GM21529 (cell line): ENCODE results near the gene CARNS1.

Experiments used
- ATAC-seq: cut with Tn5 transposase; IDR thresholded peaks from one replicate; pipeline ENCODE4 v1.9.1; 2021; ENCODE audit not compliant: unreplicated experiment

The CARNS1 gene

DNA sequence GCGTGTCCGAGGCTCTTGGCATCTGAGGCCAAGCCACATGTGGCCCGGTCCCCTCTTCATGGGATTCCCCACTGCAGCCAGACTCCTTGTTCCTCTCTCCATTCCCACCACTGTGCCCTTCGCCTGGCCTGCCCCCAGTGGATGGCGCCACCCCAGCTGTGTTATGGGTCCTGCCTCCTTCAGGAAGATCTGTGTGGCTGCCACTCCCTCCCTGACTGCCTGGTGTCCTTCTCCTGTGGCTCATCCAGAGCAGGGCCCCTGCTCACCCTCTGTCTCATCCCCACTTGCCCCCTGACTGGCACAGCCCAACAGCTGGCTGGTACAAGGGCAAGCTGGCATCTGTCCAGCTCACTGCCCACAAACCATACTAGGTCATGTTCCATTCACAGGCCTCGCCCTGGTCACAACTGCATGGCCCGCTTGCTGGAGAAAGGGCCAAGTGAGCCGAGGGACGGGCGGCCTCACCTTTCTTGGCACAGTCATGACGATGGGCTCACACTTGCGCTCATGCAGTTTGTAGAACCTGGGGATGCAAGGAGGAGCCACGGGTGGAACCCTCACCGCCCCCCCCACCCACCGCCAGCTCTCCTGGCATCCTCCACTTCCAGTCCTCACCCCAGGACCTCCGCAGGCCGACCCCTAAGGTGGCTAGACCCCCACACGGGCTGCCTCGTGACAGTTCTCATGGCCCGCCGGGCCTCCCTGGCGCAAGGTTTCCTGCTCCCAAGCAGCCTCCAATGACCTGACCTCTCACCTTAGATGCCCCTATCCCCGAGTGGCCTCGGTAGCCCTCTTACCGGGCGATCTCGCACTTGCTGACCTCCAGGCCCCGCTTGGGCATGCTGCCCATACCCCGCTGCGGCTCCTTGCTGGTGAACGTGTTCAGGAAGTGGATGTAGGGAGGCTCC is 24.1 kb downstream of the CARNS1 start:
- no peak for ATAC-seq

DNA sequence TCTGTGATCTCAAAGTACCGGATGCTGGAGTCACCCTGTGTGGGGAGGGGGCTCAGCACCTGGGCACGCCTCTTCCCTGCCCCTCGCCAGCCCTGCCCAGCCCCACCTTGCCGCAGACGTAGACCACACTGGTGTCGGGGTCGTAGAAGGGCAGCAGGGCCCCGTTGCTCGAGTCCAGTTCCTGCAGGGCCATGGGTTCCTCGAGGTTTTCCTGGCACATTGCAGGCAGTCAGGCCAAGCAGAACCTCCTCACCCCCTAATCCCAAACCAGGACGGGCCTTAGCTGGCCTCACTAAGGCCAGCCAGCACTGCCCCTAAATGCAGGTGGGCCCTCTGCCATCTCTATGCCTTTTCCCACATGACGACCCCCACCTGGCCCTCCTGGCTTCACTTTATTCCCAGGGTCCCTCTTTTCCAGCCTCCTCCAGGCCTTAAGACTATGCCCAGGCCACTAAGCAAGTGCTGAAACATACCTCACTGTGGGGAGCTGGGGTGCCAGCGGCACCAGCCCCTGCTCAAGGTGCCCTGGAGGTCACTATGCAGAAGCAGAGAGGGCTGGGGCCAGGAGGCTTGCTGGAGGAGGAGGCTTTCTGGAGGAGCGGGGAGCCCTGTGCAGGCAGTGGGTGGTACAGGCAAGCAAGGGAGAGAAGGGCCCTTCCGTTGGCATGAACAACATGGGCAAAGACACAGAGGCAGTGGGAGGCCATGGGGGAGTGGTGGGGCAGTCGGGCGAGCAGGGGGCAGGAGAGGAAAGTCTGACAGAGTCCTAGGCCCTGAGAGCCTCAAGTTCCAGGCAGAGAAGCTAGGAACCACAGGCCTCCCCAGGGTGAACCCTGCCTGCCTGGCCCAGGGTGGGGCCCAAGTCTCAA is 25.0 kb downstream of the CARNS1 start:
- ATAC-seq = no peak

DNA sequence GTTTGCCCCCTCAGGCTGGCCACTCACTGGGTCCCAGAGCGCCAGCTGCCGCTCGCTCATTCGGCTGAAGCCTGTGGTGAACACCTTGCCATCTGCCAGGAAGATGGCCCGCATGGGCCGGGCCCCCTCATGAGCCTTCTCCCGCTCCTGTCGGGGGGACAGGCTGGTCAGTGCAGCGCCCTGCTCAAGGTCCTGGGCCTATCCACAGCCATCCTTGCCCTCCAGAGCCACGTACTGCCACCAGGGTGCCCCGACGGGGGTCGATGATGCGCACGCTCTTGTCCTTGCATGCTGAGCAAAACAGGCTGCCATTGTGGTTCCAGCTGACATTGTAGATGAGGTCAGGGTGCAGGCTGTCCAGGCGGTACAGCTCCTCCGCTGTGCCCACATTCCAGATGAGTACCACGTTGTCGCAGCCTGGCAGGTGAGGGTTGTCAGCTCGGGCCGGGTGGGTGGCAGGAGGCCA is 25.7 kb downstream of the CARNS1 start:
- ATAC-seq = no peak

DNA sequence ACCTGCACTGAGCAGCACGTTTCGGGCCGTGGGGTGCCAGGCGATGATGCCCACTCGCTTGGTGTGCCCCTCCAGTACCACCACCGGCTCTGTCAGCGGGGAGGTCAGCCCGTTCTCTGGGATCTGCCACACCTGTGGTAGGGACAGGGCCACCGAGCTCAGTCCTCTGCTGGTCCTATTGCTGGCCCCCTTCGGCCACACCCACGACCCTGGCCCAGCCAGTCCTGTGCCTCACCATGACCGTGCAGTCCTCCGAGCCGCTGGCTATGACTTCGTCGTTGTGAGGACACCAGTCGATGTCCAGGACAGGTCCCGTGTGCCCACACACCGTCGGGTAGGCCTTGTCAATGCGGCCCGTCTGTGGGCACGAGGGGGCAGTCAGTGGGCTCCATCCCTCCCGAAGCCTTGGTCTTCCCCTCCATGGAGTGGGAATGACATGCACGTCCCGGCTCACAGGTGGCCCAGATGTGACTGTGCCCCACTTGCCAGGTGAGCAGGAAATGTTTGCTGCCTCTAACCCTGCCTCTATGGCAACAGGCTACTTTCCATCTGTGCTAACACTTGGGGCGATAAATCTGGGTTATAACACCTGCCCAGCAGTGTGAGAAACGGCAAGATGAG is 26.4 kb downstream of the CARNS1 start:
- ATAC-seq = no peak

DNA sequence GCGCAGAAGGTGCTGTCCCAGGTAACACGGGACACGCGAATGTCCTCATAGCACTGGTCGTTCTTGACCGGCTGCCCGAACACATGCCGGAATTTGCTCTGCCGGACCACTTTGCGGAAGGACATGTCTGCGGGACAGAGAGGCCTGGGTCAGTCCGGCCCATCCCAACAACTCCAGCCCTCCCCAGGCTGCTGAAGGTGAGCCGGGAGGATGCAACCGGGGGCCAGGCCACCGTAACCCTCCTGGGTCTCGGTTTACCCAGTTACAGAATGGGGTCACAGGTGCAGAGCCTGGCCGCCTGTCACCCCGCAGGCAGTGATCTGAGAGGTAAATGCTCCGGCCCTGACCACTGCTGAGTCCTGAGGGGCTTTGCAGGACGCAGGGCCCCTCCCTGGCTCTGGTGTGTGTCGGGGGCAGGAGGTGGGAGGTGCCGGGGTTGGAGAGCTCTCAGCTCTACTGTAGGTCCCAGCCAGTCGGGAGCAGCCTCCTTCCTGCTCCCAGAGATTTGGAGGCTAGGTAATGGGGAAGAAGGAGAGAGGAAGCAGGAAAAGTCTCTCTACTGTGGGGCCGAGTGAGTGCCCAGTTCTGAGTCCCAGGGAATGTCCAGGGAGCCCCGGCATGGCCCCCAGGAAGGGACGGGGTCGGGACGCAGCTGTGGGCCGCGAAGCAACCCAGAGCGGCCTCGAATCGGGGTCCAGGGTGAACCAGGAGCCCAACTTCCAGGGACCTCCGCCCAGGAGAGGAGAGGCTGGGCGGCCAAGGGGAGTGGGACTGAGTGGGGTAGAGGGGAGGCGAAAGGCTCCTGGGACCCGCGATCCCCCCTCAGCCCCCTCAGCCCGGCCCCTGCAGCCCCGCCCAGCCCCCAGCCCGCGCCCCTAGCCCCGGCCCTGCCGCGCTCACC is 27.3 kb downstream of the CARNS1 start:
- ATAC-seq = no peak

DNA sequence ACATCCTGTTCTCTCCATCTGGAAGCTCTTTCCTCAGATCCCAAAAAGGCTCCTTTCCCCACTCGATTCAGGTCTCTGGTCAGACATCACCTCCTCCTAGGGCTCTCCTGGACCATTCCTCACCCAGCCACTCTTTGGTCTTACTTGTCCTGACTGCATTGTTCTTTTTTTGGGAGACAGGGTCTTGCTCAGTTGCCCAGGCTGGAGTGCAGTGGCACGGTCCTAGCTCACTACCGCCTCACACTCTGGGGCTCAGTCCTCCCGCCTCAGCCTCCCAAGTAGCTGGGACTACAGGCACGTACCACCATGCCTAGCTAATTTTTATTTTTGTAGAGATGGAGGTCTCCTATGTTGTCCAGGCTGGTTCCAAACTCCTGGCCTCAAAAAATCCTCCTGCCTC is 30.0 kb downstream of the CARNS1 start:
- no peak for ATAC-seq

DNA sequence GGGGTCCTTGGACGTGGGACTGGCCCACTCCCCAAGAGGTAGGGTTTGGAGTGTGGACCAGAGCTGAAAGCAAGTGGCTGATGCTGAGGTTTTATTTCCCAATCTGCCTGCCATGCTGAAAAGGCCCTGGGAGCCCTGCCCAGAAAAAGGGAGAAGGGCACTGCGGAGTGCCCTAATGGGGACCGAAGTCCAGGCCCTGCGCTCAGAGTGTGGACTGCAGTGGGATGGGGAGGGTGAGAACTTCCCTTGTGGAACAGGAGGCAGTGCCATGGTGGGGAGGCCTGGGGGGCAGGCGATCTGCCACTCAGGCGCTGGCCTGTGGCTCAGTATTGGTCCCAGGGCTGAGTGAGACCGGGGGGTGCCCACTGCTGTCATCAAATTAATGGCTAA is 32.7 kb downstream of the CARNS1 start:
- no peak for ATAC-seq

DNA sequence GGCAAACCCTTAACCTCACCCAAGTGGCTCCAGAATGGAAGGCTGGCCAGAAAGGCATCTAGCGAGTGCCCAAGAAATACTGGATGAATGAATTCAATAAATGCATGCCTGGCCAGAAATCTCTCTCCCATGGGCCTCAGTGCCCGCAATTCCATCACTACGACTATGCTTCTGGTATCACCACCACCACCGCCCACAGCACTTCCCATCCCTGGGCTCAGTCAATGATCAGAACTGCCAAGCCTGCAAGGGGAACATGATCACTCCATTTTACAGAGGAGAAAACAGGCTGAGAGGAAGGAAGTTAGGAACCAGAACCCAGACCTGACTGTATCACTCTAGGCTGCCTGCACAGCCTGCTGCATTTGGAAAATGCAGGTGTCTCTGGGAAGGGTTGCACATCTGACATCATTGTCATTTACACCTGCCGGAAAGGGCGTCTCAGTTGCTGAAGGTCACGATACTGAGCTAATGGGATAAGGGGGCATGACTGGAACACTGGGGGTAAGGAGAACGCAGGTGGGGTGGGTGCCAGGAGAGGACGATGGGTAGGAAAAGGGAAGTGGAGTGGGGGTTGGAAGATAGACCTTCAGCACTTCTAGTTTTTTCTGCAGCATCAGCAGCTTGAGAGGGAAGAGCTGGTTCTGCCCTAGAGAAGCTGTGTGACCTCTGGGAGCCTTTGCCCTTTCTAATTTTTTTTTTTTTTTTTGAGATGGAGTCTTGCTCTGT is 33.8 kb downstream of the CARNS1 start:
- no peak for ATAC-seq

DNA sequence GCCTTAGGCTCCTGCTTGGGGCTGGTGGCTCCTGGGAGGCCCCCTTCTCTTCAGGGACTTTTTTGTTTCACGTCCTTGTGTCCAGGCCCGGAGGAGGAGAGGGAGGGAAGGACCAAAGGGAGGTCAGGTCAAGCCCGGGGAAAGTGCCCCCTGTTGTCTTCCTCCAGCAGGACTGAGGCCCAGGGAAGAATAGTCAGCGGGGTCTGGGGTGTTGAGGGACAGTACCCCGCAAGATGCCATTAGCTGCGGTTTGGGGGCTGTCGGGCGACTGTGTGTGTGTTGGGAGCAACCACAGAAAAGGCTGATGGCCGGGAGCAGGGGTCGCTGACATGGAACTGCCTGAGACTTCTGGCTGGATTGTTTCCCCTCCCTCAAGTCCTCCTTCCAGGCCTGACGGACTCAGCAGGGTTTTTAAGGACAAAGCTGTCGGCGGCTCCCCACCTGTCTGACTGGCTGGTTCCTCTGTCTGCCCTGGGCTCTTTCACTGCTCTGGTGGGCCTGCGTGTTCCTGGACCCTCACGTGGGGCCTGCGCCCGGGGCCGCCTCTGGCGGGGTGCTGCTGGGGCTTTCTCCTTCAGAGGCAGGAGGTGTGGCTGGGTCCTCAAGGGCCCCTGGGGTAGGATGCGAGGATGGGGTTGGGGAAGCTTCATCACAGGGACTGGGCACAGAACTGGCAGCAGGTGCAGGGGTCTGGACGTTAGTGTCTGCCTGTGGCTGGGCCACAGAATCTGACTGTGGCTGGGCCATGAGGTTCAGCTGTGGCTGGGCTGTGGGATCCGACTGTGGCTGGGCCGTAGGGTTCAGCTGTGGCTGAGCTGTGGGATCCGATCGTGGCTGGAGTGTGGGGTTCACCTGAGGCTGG is 35.5 kb downstream of the CARNS1 start:
- ATAC-seq = no peak

DNA sequence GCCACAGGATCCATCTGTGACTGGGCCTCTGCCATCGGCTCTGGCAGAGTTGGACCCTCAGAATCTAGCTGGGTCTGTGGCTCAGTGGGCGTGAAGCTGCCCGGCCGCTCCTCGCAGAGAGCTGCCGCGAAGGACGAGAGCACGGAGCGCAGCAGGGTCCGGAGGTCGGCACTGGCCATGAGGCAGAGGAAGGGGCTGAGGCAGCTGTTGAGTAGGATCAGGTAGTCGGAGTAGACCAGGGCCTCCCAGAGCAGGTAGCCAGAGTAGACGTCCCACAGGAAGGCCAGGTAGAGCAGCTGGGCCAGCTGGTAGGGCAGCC is 36.1 kb downstream of the CARNS1 start:
- no peak for ATAC-seq

DNA sequence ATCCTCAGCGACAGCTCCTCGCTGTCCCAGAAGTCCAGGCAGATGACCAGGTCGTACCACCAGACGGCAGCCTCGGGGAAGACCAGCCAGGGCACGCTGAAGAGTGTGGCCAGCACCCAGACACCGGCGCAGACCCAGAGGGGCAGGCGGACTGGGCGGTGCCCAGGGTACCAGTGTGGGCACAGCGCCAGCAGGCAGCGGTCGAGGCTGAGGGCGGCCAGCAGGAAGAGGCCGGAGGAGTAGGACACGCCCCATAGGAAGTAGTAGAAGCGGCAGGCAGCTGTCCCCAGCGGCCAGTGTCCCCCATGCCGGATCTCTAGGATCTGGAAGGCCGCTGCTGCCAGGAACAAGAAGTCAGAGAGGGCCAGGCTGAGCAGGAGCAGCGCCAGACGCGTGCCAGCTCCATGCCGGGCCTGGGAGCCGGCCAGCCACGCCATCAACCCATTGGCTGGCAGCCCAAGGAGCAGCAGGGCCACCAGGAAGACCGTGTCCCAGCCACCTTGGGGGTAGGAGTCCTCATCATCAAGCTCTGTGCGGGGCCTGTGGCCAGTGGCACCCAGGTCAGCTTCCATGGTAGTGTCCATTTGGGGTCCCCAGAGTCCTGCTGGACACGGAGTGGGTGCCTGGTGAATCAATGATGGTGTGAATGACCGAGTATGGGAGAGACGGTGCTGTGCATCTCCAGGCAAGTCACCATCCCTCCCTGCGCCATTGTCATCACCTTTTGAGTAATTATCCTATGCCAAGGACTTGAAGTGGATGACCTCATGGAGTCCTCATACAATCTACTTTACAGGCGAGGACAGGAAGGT is 36.9 kb downstream of the CARNS1 start, which contains the start of gene GPR152:
GPR152 (minus strand) TSS at position 589 of the 812 bp plus-strand sequence; CDS start at position 584, 5 bp downstream.
- no peak for ATAC-seq

DNA sequence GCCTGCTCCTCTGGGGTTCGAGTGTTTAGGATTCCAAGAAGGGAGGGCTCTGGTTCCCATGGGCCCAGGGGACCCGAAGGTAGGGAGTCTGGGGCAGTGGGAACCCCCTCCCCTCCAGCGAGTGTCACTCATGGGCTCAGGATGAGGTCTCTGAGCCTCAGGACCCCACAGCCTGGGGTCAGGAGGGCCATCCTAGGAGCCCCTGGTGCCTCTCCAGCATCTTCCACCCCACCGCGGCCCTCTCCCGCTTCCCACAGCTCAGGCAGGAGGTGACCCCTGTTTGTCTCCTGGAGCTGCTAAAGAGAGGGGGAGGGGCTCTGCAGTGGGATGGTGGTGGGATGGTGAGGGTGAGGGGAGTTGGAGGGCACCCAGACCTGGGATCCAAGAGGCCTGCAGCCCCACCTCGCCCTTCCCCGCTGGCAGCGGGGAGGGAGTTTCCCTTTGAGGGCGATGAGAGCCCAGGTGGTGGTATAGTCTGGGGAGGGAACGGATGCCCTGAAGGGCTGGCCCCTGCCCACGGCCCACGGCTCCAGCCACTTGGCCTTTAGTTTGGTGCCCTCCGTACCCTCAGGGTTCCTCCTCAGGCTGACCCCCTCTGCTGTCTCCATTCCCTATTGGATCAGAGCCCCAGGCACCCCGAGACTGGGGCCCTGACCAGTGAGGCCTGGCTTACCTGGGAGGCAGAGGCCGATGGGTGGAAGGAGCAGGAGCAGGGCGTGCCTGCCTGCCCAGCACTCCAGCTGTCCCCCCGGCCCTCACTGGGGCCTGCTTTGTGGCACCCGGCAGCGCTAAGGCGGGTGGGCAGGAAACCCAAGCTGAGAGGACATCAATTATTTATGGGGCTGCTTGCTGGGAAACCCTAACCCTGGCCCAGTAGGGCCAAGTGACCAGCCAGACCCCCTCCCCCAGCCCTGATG is 38.6 kb downstream of the CARNS1 start:
- ATAC-seq = no peak

DNA sequence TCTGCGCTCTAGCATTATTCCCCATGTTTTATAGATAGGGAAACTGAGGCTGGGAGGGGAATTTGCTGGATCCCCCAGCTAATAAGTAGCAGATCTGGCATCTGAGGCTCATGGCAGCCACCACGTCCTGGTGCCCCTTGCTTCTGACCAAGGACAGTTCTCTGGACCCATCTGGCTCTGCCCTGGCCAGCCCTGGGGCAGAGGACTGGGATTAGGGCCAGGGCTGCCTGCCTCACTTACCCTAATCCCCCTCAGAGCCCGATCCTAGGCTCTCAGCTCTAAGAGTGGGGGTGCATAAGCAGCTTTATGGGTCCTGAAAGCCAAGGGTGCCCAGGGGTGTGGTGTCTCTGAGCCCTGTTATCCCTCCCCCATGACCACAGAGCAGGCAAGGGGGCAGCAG is 39.6 kb downstream of the CARNS1 start, which contains the start of gene CABP4:
CABP4 (plus strand) TSS at position 301 of the 400 bp plus-strand sequence; CDS start at position 371, 70 bp downstream.
- no peak for ATAC-seq

DNA sequence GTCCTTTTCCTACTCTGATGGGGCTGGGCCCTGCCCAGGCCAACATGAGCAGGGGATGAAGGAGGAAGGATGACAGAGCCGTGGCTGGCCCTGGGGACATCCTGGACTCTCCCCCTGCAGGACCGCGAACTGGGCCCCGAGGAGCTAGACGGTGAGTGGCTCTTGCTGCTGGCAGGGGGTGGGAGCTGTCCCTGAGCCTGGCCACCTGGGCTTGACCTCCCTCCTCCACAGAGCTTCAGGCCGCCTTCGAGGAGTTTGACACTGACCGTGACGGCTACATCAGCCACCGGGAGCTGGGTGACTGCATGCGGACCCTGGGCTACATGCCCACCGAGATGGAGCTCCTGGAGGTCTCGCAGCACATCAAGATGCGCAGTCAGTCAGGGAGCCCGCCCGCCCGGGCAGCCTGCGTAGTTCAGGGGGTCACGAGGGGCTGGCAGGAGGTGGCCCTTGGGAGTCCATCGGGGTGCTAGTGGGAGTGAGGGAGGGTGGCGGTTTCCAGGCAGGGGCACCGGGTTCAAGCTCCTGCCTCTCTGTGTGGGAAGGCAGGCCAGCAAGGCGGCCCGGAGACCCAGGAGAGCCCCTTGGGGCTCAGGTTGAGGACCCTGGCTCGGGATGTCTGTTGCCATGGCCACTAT is 40.7 kb downstream of the CARNS1 start:
- ATAC-seq = no peak

DNA sequence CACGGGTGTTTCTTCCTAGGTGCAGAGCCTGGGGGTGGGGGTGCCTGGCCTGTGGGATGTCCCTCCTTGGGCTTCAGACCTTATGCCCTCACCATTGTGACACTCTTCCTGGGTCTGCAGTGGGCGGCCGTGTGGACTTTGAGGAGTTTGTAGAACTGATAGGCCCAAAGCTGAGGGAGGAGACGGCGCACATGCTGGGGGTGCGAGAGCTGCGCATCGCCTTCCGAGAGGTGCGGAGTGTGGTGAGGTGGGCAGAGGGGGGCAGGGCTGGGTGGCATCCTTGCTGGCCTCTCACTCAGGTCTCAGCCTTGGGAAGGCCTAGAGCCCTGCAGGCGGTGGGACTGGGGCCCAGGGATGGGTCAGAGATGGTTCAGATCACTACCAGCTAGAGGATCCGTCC is 42.0 kb downstream of the CARNS1 start:
- no peak for ATAC-seq

DNA sequence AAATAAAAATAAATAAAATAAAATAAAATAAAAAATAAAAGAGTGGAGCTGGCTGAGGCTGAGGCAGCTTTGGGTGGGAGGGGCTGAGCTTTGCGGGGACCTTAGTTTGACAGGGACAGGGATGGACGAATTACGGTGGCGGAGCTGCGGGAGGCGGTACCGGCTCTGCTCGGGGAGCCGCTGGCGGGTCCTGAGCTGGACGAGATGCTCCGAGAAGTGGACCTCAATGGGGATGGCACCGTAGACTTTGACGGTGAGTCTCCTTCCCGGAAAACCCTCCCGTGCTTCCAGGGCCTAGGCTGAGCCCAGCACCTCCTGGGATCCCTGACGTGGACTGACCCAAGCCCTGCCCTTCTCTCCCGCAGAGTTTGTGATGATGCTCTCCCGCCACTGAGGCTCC is 42.8 kb downstream of the CARNS1 start:
- ATAC-seq = no peak
